OCI-LY7 (cell line): ENCODE results near the gene ZNF649. TPM values are rescaled to one million over a fixed set of nuclear protein-coding genes. Genes with fewer than 3 reads are reported as not detected.
A peak's percentile ranks its signal among the peaks of the same experiment; 100 is the strongest.
"Not testable (repeated sequence)": the region's sequence is repeated elsewhere in the genome, so short reads cannot be mapped to it uniquely, and the experiment has no call there.

Source experiments
- BruUV-seq: library from RNA; stranded (reverse); fragments of 400-500 nt; replicated peaks from 2 replicates; lab custom pipeline; 2021; lab: Mats Ljungman, UMichigan
- CTCF ChIA-PET: fragments of 300-600 bp; sonication (Branson Sonifier 250); formaldehyde crosslinking; loops from one replicate; lab custom pipeline; 2022; ENCODE audit warnings: antibody characterized with exemption; ENCODE audit not compliant: unreplicated experiment; lab: Charles Lee
- POLR2A ChIA-PET: fragments of 300-600 bp; sonication (Branson Sonifier 250); formaldehyde crosslinking; loops from one replicate; lab custom pipeline; 2022; ENCODE audit warnings: antibody characterized with exemption; lab: Charles Lee
- DNase-seq: peaks from one replicate; pipeline ENCODE4 v3.0.0-alpha.2; 2015; ENCODE audit warnings: low spot score
- H2AFZ ChIP-seq: fragments of 200-600 bp; sonication (generic), shearing (Covaris generic); 2 replicates; pipeline ENCODE4 v1.6.1; 2014; ENCODE audit warnings: mild to moderate bottlenecking, antibody characterized with exemption, low read length, moderate library complexity
- H3K27ac ChIP-seq: fragments of 200-600 bp; sonication (generic); 2 replicates; pipeline ENCODE4 v1.5.1; 2014; ENCODE audit warnings: mixed run types, low read depth, mild to moderate bottlenecking, moderate library complexity, low read length, inconsistent platforms; ENCODE audit not compliant: poor library complexity, severe bottlenecking
- H3K36me3 ChIP-seq: fragments of 200-600 bp; sonication (generic); 2 replicates; pipeline ENCODE4 v1.6.1; 2014; ENCODE audit warnings: mild to moderate bottlenecking, antibody characterized with exemption, low read length, moderate library complexity, mixed read lengths; ENCODE audit not compliant: insufficient read depth
- H3K4me1 ChIP-seq: fragments of 200-600 bp; sonication (generic); 2 replicates; pipeline ENCODE4 v1.5.1; 2014; ENCODE audit warnings: mild to moderate bottlenecking, low read length; ENCODE audit not compliant: insufficient read depth, poor library complexity, severe bottlenecking
- H3K4me2 ChIP-seq: fragments of 200-600 bp; sonication (generic); 2 replicates; pipeline ENCODE4 v1.6.1; 2014; ENCODE audit warnings: mild to moderate bottlenecking, low read length
- H3K4me3 ChIP-seq: fragments of 200-600 bp; sonication (generic); 2 replicates; pipeline ENCODE4 v1.5.1; 2014; ENCODE audit warnings: mild to moderate bottlenecking, low read depth, low read length; ENCODE audit not compliant: poor library complexity, severe bottlenecking
- H3K79me2 ChIP-seq: fragments of 200-600 bp; sonication (generic); 2 replicates; pipeline ENCODE4 v1.6.1; 2016; ENCODE audit warnings: low read depth, mild to moderate bottlenecking, low read length, moderate library complexity, mixed read lengths; ENCODE audit not compliant: insufficient read depth
- H3K9me2 ChIP-seq: fragments of 200-600 bp; sonication (generic); 2 replicates; pipeline ENCODE4 v1.6.1; 2016; ENCODE audit warnings: mild to moderate bottlenecking, low read length, mixed read lengths; ENCODE audit not compliant: insufficient read depth
- H3K9me3 ChIP-seq: fragments of 200-600 bp; sonication (generic); 2 replicates; pipeline ENCODE4 v1.6.1; 2014; ENCODE audit warnings: mild to moderate bottlenecking, mixed run types, low read length, mixed read lengths
- H4K20me1 ChIP-seq: fragments of 200-600 bp; sonication (generic); 2 replicates; pipeline ENCODE4 v1.6.1; 2014; ENCODE audit warnings: mild to moderate bottlenecking, antibody characterized with exemption, low read length, moderate library complexity, mixed read lengths; ENCODE audit not compliant: insufficient read depth
- CTCF ChIP-seq: fragments of 200-600 bp; sonication (generic); conservative IDR thresholded peaks from 2 replicates; pipeline ENCODE4 v1.5.1; 2014; ENCODE audit warnings: mild to moderate bottlenecking, antibody characterized with exemption, low read length, moderate library complexity, mixed read lengths
- EZH2phosphoT487 ChIP-seq: fragments of 200-600 bp; sonication (generic); IDR thresholded peaks from 2 replicates; pipeline ENCODE4 v1.6.1; 2018; ENCODE audit warnings: low read depth, borderline replicate concordance, mild to moderate bottlenecking, mixed run types, antibody characterized with exemption, low read length, moderate library complexity, mixed read lengths
- intact Hi-C: fragments of 100-400 bp; cut with micrococcal nuclease; formaldehyde crosslinking; loops from one replicate; pipeline ENCODE4 v1.10.0; 2022; ENCODE audit not compliant: unreplicated experiment
- total RNA-seq, 2 experiments: library from RNA; depleted of rRNA in 1 of 2; stranded (reverse); fragments of >200 nt in 1 of 2; shearing (Covaris generic) in 1 of 2; gene quantifications; 2 replicates each; pipeline ENCODE4 v1.2.3, GENCODE V29; 2014 to 2022

ZNF649 gene
- total RNA-seq, 2 experiments from 2014 or later, result 2.4 to 5.9 TPM

- Histone ChIP-seq H3K4me2 (no peak overlapping the region), H2AFZ (no peak overlapping the region), H3K36me3 (no peaks in the 10 kb centered on the region), H3K4me3 (no peak overlapping the region), H3K79me2 (no peaks in the 10 kb centered on the region), H3K27ac (no peak overlapping the region), H3K9me3 (peaks cover 52% of the 10 kb centered on the region), H3K9me2 (no peaks in the 10 kb centered on the region), H4K20me1 (no peaks in the 10 kb centered on the region), H3K4me1 (peaks cover 8% of the 10 kb centered on the region)
- CTCF ChIA-PET, result no interaction called here
- intact Hi-C loops, result no loop called here
- BruUV-seq, result no TSS peak
- peak; percentile 57 for DNase-seq
- POLR2A ChIA-PET, result no interaction called here
- TF ChIP-seq EZH2phosphoT487, result no peak
- TF ChIP-seq CTCF, result no peak
These were observed 11.3 kb upstream of the ZNF649 start for GRCh38 chr19:51916167-51916566.

- no peak overlapping the region for H3K4me3 ChIP-seq
- ChIA-PET POLR2A (interaction anchor here (0.6 kb wide), 1 partner anchor 1471 kb away, joined by 8 read pairs; no protein-coding TSS in a partner anchor), CTCF (no interaction called here)
- H3K27ac ChIP-seq, result no peak overlapping the region
- no peaks in the 10 kb centered on the region for H4K20me1 ChIP-seq
- intact Hi-C loops, result no loop called here
- no peak for TF ChIP-seq EZH2phosphoT487
- TF ChIP-seq CTCF, result no peak
- no peak overlapping the region for H3K4me2 ChIP-seq
- H2AFZ ChIP-seq, result no peak overlapping the region
- H3K4me1 ChIP-seq, result peaks cover 8% of the 10 kb centered on the region
- H3K9me2 ChIP-seq, result no peaks in the 10 kb centered on the region
- no TSS peak for BruUV-seq
- no peak for DNase-seq
- H3K9me3 ChIP-seq, result peaks cover 45% of the 10 kb centered on the region
- H3K36me3 ChIP-seq, result no peaks in the 10 kb centered on the region
- H3K79me2 ChIP-seq, result no peaks in the 10 kb centered on the region
These were observed 10.6 kb upstream of the ZNF649 start for GRCh38 chr19:51915324-51915867.

GRCh38 chr19:51907981-51908380, 3.2 kb upstream of the ZNF649 start:
- BruUV-seq, intact Hi-C loops, H3K36me3 ChIP-seq, CTCF ChIA-PET, DNase-seq, H3K79me2 ChIP-seq, H3K27ac ChIP-seq, H2AFZ ChIP-seq, H4K20me1 ChIP-seq, H3K4me1 ChIP-seq, H3K9me3 ChIP-seq, H3K4me2 ChIP-seq, H3K4me3 ChIP-seq, POLR2A ChIA-PET, H3K9me2 ChIP-seq: not testable (repeated sequence)

- CTCF ChIA-PET, H3K79me2 ChIP-seq, H3K4me1 ChIP-seq, intact Hi-C loops, H3K27ac ChIP-seq, DNase-seq, H3K36me3 ChIP-seq, H3K4me3 ChIP-seq, H3K4me2 ChIP-seq, POLR2A ChIA-PET, BruUV-seq, H3K9me3 ChIP-seq, H4K20me1 ChIP-seq, H2AFZ ChIP-seq, H3K9me2 ChIP-seq: not testable (repeated sequence)
These were observed 1.3 kb upstream of the ZNF649 start for GRCh38 chr19:51906108-51906507.

- intact Hi-C loops, H4K20me1 ChIP-seq, DNase-seq, H3K4me1 ChIP-seq, CTCF ChIA-PET, BruUV-seq, POLR2A ChIA-PET, H3K9me2 ChIP-seq, H3K27ac ChIP-seq, H3K4me3 ChIP-seq, H3K9me3 ChIP-seq, H3K79me2 ChIP-seq, H3K4me2 ChIP-seq: not testable (repeated sequence)
- Histone ChIP-seq H2AFZ (peak overlapping the region; percentile 73; the same call in 1 of the 2 replicates), H3K36me3 (peaks cover 13% of the 10 kb centered on the region; the same call in 1 of the 2 replicates)
These were observed 822 bp upstream of the ZNF649 start for GRCh38 chr19:51905639-51906038.
